ENCODE measurements around the gene CTU2. TPM values are rescaled to one million over a fixed set of nuclear protein-coding genes. Genes with fewer than 3 reads are reported as not detected.

The CTU2 gene
- total RNA-seq, 4 donors from 2014 or later = 9.4 to 9.9 (median 9.5) TPM

DNA sequence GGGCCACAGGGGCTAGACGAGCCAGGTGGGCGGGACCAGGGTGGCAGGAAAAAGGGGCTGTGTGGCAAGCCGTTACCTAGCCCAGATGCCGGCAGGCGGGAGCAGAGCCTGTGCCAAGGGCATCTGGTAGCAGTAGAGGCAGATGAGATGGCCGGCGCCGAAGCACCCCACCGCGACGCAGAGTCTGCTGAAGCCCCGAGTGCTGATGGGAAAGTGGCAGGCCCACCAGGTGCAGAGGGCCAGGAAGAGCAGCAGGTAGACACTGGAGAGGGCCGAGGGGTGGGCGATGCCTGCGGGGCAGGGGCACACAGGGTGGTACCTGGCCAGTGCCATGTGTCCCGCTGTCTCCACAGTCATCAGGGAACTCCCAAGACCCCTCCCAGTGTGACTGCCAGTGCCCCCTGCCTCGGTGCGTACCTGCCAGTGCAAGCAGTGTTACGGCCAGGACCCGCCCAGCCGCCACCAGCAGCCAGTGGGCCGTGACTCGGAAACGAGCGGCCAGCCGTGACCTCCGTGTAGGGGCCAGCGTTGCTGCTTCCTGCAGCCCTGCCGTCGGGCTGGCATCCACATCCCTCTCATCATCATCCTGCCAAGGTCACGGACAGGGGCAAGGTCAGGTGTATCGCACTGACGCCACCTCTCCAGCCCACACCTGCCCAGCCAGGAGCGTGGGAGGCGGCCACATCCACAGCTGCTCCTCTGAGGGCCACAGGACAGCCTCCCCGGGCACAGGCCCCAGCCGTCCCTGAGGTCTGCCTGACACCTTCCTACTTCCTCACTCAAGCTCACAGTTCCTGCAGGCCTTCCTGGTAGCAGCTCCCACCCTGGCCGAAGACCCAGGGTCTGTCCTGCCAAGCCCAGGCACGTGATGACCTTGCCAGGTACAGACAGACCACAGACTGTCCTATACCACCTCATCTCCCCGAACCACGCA is 32.1 kb downstream of the CTU2 start:
- H3K4me3 ChIP-seq (ENCODE audit: low read depth, poor library complexity, severe bottlenecking) = no peak overlapping the region
- TF ChIP-seq POLR2A (IDR thresholded peaks at IDR 0.05) = no peak
- TF ChIP-seq, protein P1, sequence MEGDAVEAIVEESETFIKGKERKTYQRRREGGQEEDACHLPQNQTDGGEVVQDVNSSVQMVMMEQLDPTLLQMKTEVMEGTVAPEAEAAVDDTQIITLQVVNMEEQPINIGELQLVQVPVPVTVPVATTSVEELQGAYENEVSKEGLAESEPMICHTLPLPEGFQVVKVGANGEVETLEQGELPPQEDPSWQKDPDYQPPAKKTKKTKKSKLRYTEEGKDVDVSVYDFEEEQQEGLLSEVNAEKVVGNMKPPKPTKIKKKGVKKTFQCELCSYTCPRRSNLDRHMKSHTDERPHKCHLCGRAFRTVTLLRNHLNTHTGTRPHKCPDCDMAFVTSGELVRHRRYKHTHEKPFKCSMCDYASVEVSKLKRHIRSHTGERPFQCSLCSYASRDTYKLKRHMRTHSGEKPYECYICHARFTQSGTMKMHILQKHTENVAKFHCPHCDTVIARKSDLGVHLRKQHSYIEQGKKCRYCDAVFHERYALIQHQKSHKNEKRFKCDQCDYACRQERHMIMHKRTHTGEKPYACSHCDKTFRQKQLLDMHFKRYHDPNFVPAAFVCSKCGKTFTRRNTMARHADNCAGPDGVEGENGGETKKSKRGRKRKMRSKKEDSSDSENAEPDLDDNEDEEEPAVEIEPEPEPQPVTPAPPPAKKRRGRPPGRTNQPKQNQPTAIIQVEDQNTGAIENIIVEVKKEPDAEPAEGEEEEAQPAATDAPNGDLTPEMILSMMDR (IDR thresholded peaks at IDR 0.05) = no peak
- DNase-seq (ENCODE audit: low spot score in 2 of 2) = no peak
- WGBS, 2 donors = 80 to 85% methylated on average over 35 to 41 of the region's 41 CpGs
- intact Hi-C loops (cut with DNase I; ENCODE audit: low total_unique reads) = loop anchor here (5.0 kb wide), 1 partner anchor 49 kb away; the partner anchor contains the start of gene PIEZO1

DNA sequence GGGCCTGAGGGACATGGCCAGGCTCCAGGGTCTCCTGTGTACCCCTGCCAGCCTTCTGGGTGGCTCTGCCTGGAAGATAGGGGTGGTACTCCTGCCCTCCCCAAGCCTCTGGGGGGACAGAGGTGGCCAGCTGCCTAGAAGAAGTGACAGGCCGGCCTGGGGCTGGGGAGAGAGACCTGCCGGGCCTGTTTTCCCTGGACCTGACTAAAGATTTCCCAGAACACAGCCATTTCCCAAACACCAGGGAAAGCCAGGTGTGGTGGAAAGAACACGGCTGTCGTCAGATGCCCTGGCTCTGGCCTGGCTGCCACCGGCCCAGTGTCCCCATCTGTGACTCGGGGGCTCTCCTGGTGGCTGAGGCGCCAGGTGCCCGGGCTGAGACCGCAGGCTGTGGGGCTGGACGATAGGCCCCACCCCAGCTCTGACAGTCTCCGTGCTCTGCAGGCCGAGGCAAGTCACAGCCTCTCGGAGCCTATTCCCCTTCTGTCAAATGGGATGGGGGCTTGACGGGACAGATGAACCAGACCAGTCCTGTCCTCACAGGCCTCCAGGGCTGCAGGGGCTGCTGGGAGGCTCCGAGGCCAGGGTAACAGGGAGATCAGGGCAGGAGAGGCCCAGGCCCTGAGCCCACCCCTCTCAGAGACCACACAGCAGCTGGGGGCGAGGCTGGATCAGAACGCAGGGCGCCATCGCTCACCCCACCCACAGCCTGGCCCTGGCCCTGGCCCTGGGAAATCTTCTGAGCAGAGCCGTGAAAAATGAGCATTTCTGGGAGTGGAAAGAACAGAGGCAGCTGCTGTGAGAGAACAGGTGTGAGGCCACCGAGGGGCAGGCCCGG is 33.1 kb downstream of the CTU2 start:
- 65 to 73% methylated on average over 9 to 22 of the region's 22 CpGs for WGBS, 2 donors
- TF ChIP-seq, protein P1 (IDR thresholded peaks at IDR 0.05) = no peak
- TF ChIP-seq POLR2A (IDR thresholded peaks at IDR 0.05) = no peak
- intact Hi-C loops (cut with DNase I; ENCODE audit: low total_unique reads) = loop anchor here (5.0 kb wide), 1 partner anchor 48 kb away; the partner anchor contains the start of gene PIEZO1
- no peak for DNase-seq (ENCODE audit: low spot score in 2 of 2)
- no peak overlapping the region for H3K4me3 ChIP-seq (ENCODE audit: low read depth, poor library complexity, severe bottlenecking)

DNA sequence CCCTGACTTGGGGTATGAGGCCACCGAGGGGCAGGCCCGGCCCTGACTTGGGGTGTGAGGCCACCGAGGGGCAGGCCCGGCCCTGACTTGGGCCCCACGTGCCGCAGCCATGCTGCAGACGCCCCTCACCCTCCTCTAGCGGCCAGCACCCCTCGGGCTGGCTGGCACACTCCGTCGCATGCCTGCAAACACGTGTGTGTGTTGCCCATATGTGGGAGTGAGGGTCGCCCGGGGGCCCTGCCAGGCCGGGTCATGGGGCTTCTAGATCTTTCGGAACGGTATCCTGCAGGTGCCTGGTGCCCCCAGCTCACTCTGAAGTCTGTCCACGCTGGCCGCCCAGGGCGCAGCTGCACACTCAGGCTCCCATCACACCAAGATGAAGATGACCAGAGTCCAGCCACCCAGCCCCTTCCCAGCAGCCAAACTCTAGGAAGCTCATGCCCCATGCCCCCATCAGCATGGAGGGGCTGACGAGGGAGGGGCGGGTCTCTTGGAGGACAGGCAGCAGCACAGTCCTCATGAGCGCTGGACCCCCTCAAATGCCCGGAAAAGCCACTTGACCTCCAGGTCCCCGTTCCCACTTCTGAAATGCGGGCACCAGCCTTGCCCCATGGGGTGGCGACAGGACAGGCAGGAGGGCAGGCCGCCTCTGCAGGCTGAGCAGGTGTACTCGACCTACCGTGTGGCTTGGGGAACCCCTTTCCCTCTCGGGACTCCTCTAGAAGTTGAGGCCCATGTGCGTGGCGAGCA is 33.8 kb downstream of the CTU2 start:
- WGBS, 2 donors = 87 to 93% methylated on average over 22 of the region's 33 CpGs
- H3K4me3 ChIP-seq (ENCODE audit: low read depth, poor library complexity, severe bottlenecking) = no peak overlapping the region
- TF ChIP-seq POLR2A (IDR thresholded peaks at IDR 0.05) = no peak
- TF ChIP-seq, protein P1 (IDR thresholded peaks at IDR 0.05) = no peak
- intact Hi-C loops (cut with DNase I; ENCODE audit: low total_unique reads) = loop anchor here (5.0 kb wide), 1 partner anchor 47 kb away; the partner anchor contains the start of gene PIEZO1
- DNase-seq (ENCODE audit: low spot score in 2 of 2) = no peak

DNA sequence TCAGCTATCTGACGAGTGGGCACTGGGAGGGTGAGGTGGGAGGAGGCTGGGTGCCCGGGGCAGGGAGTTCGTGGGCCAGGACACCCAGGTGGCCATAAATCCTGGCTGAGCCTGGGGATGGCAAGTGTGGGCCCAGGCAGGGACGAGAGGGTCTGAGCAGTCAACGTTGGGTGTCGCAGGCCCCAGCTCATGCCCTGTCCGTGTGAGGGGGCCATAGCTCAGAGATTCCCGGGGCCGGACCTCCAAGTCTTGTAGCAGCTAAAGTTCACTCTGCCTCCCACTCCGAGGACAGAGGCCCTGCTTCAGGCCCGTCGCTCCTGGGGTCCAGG is 34.4 kb downstream of the CTU2 start:
- WGBS, 2 donors = 83 to 95% methylated on average over 6 to 10 of the region's 12 CpGs
- intact Hi-C loops (cut with DNase I; ENCODE audit: low total_unique reads) = no loop called here
- TF ChIP-seq POLR2A (IDR thresholded peaks at IDR 0.05) = no peak
- TF ChIP-seq, protein P1 (IDR thresholded peaks at IDR 0.05) = no peak
- no peak for DNase-seq (ENCODE audit: low spot score in 2 of 2)
- no peak overlapping the region for H3K4me3 ChIP-seq (ENCODE audit: low read depth, poor library complexity, severe bottlenecking)

DNA sequence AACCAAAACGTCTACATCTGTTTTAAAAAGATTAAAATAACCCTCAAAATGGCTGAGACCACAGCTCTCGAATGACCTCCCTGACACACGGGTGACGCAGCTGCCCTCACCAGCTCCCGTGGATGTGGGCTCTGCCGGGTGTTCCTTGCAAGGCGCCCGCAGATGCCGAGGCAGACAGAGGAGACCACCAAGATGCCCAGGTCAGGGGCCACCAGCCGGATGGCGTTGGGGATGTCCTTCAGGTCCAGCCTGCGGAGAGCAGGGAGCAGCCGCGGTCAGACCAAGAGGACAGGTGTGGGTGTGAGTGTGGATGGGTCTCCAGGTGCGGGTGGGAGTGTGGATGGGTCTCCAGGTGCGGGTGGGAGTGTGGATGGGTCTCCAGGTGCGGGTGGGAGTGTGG is 35.1 kb downstream of the CTU2 start:
- TF ChIP-seq POLR2A (IDR thresholded peaks at IDR 0.05) = no peak
- TF ChIP-seq, protein P1 (IDR thresholded peaks at IDR 0.05) = no peak
- DNase-seq (ENCODE audit: low spot score in 2 of 2) = no peak
- intact Hi-C loops (cut with DNase I; ENCODE audit: low total_unique reads) = no loop called here
- WGBS, 2 donors = 87 to 90% methylated on average over 17 of the region's 17 CpGs
- H3K4me3 ChIP-seq (ENCODE audit: low read depth, poor library complexity, severe bottlenecking) = no peak overlapping the region
